ENCODE results near the gene ZFYVE9. TPM values are rescaled to one million over a fixed set of nuclear protein-coding genes. Genes with fewer than 3 reads are reported as not detected.

The ZFYVE9 gene
- total and polyA plus RNA-seq, 9 of the 15 experiments (the other 6 are each of a cell fraction or from before 2014, with no cell fraction given) = 0.52 to 14.4 (median 8.9) TPM

GRCh38 chr1:52365071-52365745 is 223.3 kb downstream of the ZFYVE9 start (continued):
- TF ChIP-seq ZFP91 (CRISPR knock-in tag; IDR thresholded peaks at IDR 0.05) = peak; percentile 14; the same call in 1 of the 2 replicates
- TF ChIP-seq SMARCA4 (IDR thresholded peaks at IDR 0.05) = peak; percentile 77
- TF ChIP-seq NCOA1 (IDR thresholded peaks at IDR 0.05; ENCODE audit: low read depth) = peak; percentile 76
- TF ChIP-seq SIN3A (IDR thresholded peaks at IDR 0.05; ENCODE audit: borderline replicate concordance in 2 of 2, control insufficient read depth in 1 of 2, low read depth in 2 of 2, low read length in 2 of 2) = peak in 1 of 2 experiments; percentile 86; a peak in 1 of 4 replicates
- no peak for TF ChIP-seq ZBTB12 (CRISPR knock-in tag; IDR thresholded peaks at IDR 0.05)
- TF ChIP-seq ARNT (IDR thresholded peaks at IDR 0.05) = 0 out of 4 replicates have a peak, but pooled peaks have one; percentile 43 to 53
- TF ChIP-seq ZKSCAN8 (CRISPR knock-in tag; IDR thresholded peaks at IDR 0.05) = no peak
- no peak for TF ChIP-seq ZNF280A (IDR thresholded peaks at IDR 0.05; ENCODE audit: low read depth, partially characterized antibody)
- TF ChIP-seq HBP1 (CRISPR knock-in tag; IDR thresholded peaks at IDR 0.05) = no peak
- TF ChIP-seq SPI1 (IDR thresholded peaks at IDR 0.05; ENCODE audit: borderline replicate concordance, low read depth, low read length) = 0 out of 2 replicates have a peak, but pooled peaks have one; percentile 1
- TF ChIP-seq TAF1 (IDR thresholded peaks at IDR 0.05; ENCODE audit: control insufficient read depth, extremely low read depth, insufficient read depth, low read length, severe bottlenecking) = peak; percentile 30
- no peak for TF ChIP-seq CC2D1A (IDR thresholded peaks at IDR 0.05)
- TF ChIP-seq IRF1 (CRISPR knock-in tag; IDR thresholded peaks at IDR 0.05; ENCODE audit: borderline replicate concordance) = no peak
- no peak for TF ChIP-seq ELK3 (CRISPR knock-in tag; IDR thresholded peaks at IDR 0.05)

Data from K562 (cell line).